H9 (cell line): ENCODE data around the gene TMEM63B. TPM values are rescaled to one million over a fixed set of nuclear protein-coding genes. Genes with fewer than 3 reads are reported as not detected.

ENCODE experiments used
- DNase-seq: peaks from one replicate; pipeline ENCODE4 v3.0.0-alpha.2; 2017
- H2AFZ ChIP-seq: one replicate; pipeline ENCODE4 v1.6.1; 2013; ENCODE audit warnings: mild to moderate bottlenecking, low read length, control low read depth, moderate library complexity
- H2AK5ac ChIP-seq: 2 replicates; pipeline ENCODE4 v1.6.1; 2013; ENCODE audit warnings: low read length, control low read depth, mixed read lengths; ENCODE audit not compliant: insufficient read length
- H2BK120ac ChIP-seq: one replicate; pipeline ENCODE4 v1.6.1; 2013; ENCODE audit warnings: low read depth, mild to moderate bottlenecking, low read length, control low read depth, inconsistent platforms; ENCODE audit not compliant: poor library complexity, severe bottlenecking
- H2BK12ac ChIP-seq: 2 replicates; pipeline ENCODE4 v1.6.1; 2013; ENCODE audit warnings: low read length, control low read depth, mixed read lengths, low read depth; ENCODE audit not compliant: insufficient read length
- H2BK15ac ChIP-seq: 2 replicates; pipeline ENCODE4 v1.6.1; 2013; ENCODE audit warnings: low read depth, low read length, control low read depth
- H2BK20ac ChIP-seq: one replicate; pipeline ENCODE4 v1.6.1; 2013; ENCODE audit warnings: low read depth, mild to moderate bottlenecking, low read length, control low read depth, inconsistent platforms; ENCODE audit not compliant: poor library complexity, severe bottlenecking
- H2BK5ac ChIP-seq: 2 replicates; pipeline ENCODE4 v1.6.1; 2013; ENCODE audit warnings: low read length, control low read depth, mixed read lengths; ENCODE audit not compliant: insufficient read length
- H3K14ac ChIP-seq: 2 replicates; pipeline ENCODE4 v1.6.1; 2013; ENCODE audit warnings: low read length, control low read depth; ENCODE audit not compliant: insufficient read depth
- H3K18ac ChIP-seq: 2 replicates; pipeline ENCODE4 v1.6.1; 2013; ENCODE audit warnings: low read depth, mild to moderate bottlenecking, mixed read lengths, low read length, control low read depth; ENCODE audit not compliant: insufficient read length
- H3K23ac ChIP-seq: 2 replicates; pipeline ENCODE4 v1.6.1; 2013; ENCODE audit warnings: low read length, control low read depth, mixed read lengths, low read depth; ENCODE audit not compliant: insufficient read length
- H3K23me2 ChIP-seq: 2 replicates; pipeline ENCODE4 v1.6.1; 2013; ENCODE audit warnings: low read depth, mild to moderate bottlenecking, mixed read lengths, low read length, control low read depth; ENCODE audit not compliant: insufficient read length, poor library complexity, severe bottlenecking
- H3K27ac ChIP-seq: 2 replicates; pipeline ENCODE4 v1.5.1; 2013; ENCODE audit warnings: low read length, control low read depth, mixed read lengths, low read depth; ENCODE audit not compliant: insufficient read length
- H3K27me3 ChIP-seq: 2 replicates; pipeline ENCODE4 v1.6.1; 2013; ENCODE audit warnings: low read length, control low read depth, inconsistent platforms; ENCODE audit not compliant: insufficient read depth
- H3K4ac ChIP-seq: 2 replicates; pipeline ENCODE4 v1.6.1; 2013; ENCODE audit warnings: low read depth, mild to moderate bottlenecking, control low read depth, inconsistent platforms, low read length, moderate library complexity
- H3K4me1 ChIP-seq: 2 replicates; pipeline ENCODE4 v1.6.1; 2013; ENCODE audit warnings: low read length, control low read depth, inconsistent platforms; ENCODE audit not compliant: insufficient read depth
- H3K4me2 ChIP-seq: 2 replicates; pipeline ENCODE4 v1.6.1; 2013; ENCODE audit warnings: low read length, control low read depth, mixed read lengths; ENCODE audit not compliant: insufficient read length, insufficient read depth
- H3K56ac ChIP-seq: 2 replicates; pipeline ENCODE4 v1.6.1; 2013; ENCODE audit warnings: low read depth, mild to moderate bottlenecking, mixed read lengths, low read length, control low read depth; ENCODE audit not compliant: insufficient read length
- H3K79me1 ChIP-seq: 2 replicates; pipeline ENCODE4 v1.6.1; 2013; ENCODE audit warnings: low read depth, mild to moderate bottlenecking, moderate library complexity, low read length, control low read depth, inconsistent platforms; ENCODE audit not compliant: insufficient read depth, poor library complexity, severe bottlenecking
- H3K79me2 ChIP-seq: 2 replicates; pipeline ENCODE4 v1.6.1; 2013; ENCODE audit warnings: low read length, control low read depth, inconsistent platforms; ENCODE audit not compliant: insufficient read depth
- H3K9ac ChIP-seq: 2 replicates; pipeline ENCODE4 v1.6.1; 2013; ENCODE audit warnings: low read length, control low read depth, mixed read lengths; ENCODE audit not compliant: insufficient read length; ENCODE audit errors: extremely low read depth
- H3K9me3 ChIP-seq: one replicate; pipeline ENCODE4 v1.6.1; 2013; ENCODE audit warnings: low read depth, low read length, inconsistent platforms; ENCODE audit not compliant: control insufficient read depth
- H3T11ph ChIP-seq: one replicate; pipeline ENCODE4 v1.6.1; 2013; ENCODE audit warnings: mild to moderate bottlenecking, low read length, control low read depth, inconsistent platforms
- H4K20me1 ChIP-seq: one replicate; pipeline ENCODE4 v1.6.1; 2013; ENCODE audit not compliant: control insufficient read depth, insufficient read length, insufficient read depth
- H4K5ac ChIP-seq: 2 replicates; pipeline ENCODE4 v1.6.1; 2013; ENCODE audit warnings: low read depth, mild to moderate bottlenecking, mixed read lengths, low read length, control low read depth; ENCODE audit not compliant: insufficient read length
- H4K8ac ChIP-seq: replicated peaks from 2 replicates; pipeline ENCODE4 v1.6.1; 2013; ENCODE audit warnings: low read length, control low read depth, mixed read lengths, low read depth; ENCODE audit not compliant: insufficient read length
- H4K91ac ChIP-seq: 2 replicates; pipeline ENCODE4 v1.6.1; 2013; ENCODE audit warnings: low read depth, mild to moderate bottlenecking, moderate library complexity, mixed read lengths, low read length, control low read depth; ENCODE audit not compliant: insufficient read length
- H3K27ac Mint-ChIP-seq, 3 experiments: 2 replicates in 2 of 3; 3 replicates in 1 of 3; pipeline ENCODE4 v1.8.0; 2020 to 2021; ENCODE audit warnings: mixed read lengths in 3 of 3, mild to moderate bottlenecking in 1 of 3, moderate library complexity in 1 of 3
- H3K27me3 Mint-ChIP-seq: 2 replicates; pipeline ENCODE4 v1.8.0; 2021; ENCODE audit warnings: low read depth, mild to moderate bottlenecking, moderate library complexity, mixed read lengths
- H3K36me3 Mint-ChIP-seq, 3 experiments: 2 replicates in 2 of 3; 3 replicates in 1 of 3; pipeline ENCODE4 v1.8.0; 2020 to 2021; ENCODE audit warnings: low read depth in 3 of 3, mixed read lengths in 3 of 3; ENCODE audit not compliant: insufficient read depth in 1 of 3
- H3K4me1 Mint-ChIP-seq, 2 experiments: 2 replicates each; pipeline ENCODE4 v1.8.0; 2020; ENCODE audit warnings: mixed read lengths in 2 of 2
- H3K4me3 Mint-ChIP-seq, 2 experiments: 2 replicates in 1 of 2; 3 replicates in 1 of 2; pipeline ENCODE4 v1.8.0; 2020 to 2021; ENCODE audit warnings: mild to moderate bottlenecking in 2 of 2, mixed read lengths in 2 of 2, moderate library complexity in 1 of 2
- H3K9me3 Mint-ChIP-seq, 2 experiments: 2 replicates in 1 of 2; 3 replicates in 1 of 2; pipeline ENCODE4 v1.8.0; 2020; ENCODE audit warnings: mild to moderate bottlenecking in 2 of 2, mixed read lengths in 2 of 2, moderate library complexity in 1 of 2
- WGBS: extraction: QIAGEN DNeasy Blood & Tissue Kit; methylation state at CpG from one replicate; pipeline ENCODE4 v1.1.7; 2013; ENCODE audit warnings: missing lambda C conversion rate, low lambda C conversion rate, mixed read lengths; ENCODE audit not compliant: insufficient read length; ENCODE audit errors: extremely low coverage; 5-methylcytosine and 5-hydroxymethylcytosine counted together
- total RNA-seq: library from RNA; stranded (reverse); gene quantifications from 2 replicates; pipeline ENCODE4 v1.2.1, GENCODE V29; 2021
- TF ChIP-seq, protein P1 (sequence below): fragments of 200-600 bp; sonication (generic); conservative IDR thresholded peaks from 3 replicates; pipeline ENCODE4 v1.8.0; 2021; ENCODE audit warnings: antibody characterized with exemption, mild to moderate bottlenecking

The TMEM63B gene
- total RNA-seq, 1 experiment from 2014 or later, result 56.3 TPM

- Histone ChIP-seq H3K9me3 (no peaks in the 10 kb centered on the region), H3K4ac (no peak overlapping the region), H3K56ac (no peak overlapping the region), H3K23me2 (no peaks in the 10 kb centered on the region), H4K20me1 (no peaks in the 10 kb centered on the region), H2AFZ (no peak overlapping the region), H3T11ph (no peak overlapping the region), H3K27me3 (no peaks in the 10 kb centered on the region), H2BK15ac (no peak overlapping the region), H3K27ac (no peak overlapping the region), H2BK20ac (no peak overlapping the region), H4K91ac (no peak overlapping the region), H3K4me2 (no peak overlapping the region), H3K14ac (no peak overlapping the region), H3K4me1 (peaks cover 2% of the 10 kb centered on the region; the same call in 1 of the 2 replicates), H3K23ac (no peak overlapping the region), H3K79me1 (peaks cover 19% of the 10 kb centered on the region), H3K79me2 (peaks cover 39% of the 10 kb centered on the region), H3K9ac (no peak overlapping the region), H2BK5ac (no peak overlapping the region), H4K5ac (no peak overlapping the region), H2AK5ac (no peak overlapping the region), H4K8ac (no peak overlapping the region), H2BK12ac (no peak overlapping the region), H3K18ac (no peak overlapping the region), H2BK120ac (no peak overlapping the region)
- H3K4me1 Mint-ChIP-seq, result peaks cover 29 to 37% of the 10 kb centered on the region in 2 experiments
- TF ChIP-seq, protein P1, sequence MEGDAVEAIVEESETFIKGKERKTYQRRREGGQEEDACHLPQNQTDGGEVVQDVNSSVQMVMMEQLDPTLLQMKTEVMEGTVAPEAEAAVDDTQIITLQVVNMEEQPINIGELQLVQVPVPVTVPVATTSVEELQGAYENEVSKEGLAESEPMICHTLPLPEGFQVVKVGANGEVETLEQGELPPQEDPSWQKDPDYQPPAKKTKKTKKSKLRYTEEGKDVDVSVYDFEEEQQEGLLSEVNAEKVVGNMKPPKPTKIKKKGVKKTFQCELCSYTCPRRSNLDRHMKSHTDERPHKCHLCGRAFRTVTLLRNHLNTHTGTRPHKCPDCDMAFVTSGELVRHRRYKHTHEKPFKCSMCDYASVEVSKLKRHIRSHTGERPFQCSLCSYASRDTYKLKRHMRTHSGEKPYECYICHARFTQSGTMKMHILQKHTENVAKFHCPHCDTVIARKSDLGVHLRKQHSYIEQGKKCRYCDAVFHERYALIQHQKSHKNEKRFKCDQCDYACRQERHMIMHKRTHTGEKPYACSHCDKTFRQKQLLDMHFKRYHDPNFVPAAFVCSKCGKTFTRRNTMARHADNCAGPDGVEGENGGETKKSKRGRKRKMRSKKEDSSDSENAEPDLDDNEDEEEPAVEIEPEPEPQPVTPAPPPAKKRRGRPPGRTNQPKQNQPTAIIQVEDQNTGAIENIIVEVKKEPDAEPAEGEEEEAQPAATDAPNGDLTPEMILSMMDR, result no peak
- WGBS, result no CpG with 5 or more reads among the region's 6 CpGs
- peaks cover 12 to 28% (median 23%) of the 10 kb centered on the region in 3 experiments; a peak in 6 of 7 replicates for H3K36me3 Mint-ChIP-seq
- H3K9me3 Mint-ChIP-seq, result no peaks in the 10 kb centered on the region
- no peaks in the 10 kb centered on the region for H3K27me3 Mint-ChIP-seq
- no peak for DNase-seq
- no peak overlapping the region for H3K4me3 Mint-ChIP-seq
- peak overlapping the region in 2 of 3 experiments; percentile 56 to 61; a peak in 1 of 7 replicates for H3K27ac Mint-ChIP-seq
Observed at GRCh38 chr6:44117397-44118128, 9.8 kb upstream of the TMEM63B start.
